Measurements from ENCODE around the gene SETD4. TPM values are rescaled to one million over a fixed set of nuclear protein-coding genes. Genes with fewer than 3 reads are reported as not detected.

The SETD4 gene
- total and polyA plus RNA-seq, 2 donors (not counting 3 experiments of a cell fraction or from before 2014, with no cell fraction given): 13.0 to 25.1 TPM

DNA sequence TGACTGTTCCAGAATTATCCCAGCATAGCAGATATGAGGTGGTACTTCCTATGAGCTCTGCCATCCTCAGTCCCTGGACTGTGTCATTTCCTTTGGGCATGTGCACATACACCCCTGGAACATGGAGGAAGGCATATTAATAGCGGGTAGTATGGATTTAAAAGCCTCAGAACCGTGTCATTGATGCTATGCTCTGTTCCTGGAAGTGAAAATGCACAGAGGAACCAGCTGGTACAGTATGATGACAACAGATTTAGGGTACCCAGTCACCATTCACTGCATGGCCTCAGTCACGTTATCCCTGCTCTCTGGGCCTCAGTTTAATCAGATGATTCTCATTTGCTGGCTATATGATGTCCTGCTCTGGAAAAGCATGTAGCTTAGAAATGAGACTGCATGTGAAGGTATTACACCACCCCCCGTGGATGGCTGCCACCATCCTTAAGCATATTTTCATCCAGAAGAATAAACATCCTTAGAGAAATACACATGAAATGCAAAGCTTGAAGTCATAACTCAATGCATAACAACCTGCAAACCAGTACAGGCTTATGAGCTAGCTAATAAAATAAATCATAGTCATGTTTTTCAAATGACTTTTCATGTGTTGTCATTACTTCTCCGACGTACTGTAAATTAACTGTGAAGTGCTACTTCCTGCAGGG, 37.8 kb downstream of the SETD4 start:
- H3K9ac ChIP-seq (replicated peaks; ENCODE audit: extremely low read depth, insufficient read depth, low read length): no peak overlapping the region
- no peaks in the 10 kb centered on the region for H3K9me3 ChIP-seq (replicated peaks; ENCODE audit: control insufficient read depth, insufficient read depth, low read length)
- peaks cover 0 to 6% of the 10 kb centered on the region in 2 experiments for H3K27me3 ChIP-seq (ENCODE audit: control insufficient read depth in 2 of 2, insufficient read depth in 2 of 2, low read length in 2 of 2)
- ChIA-PET CTCF (interaction anchor here (1.0 to 1.1 kb wide), 2 partner anchors 1277 to 1329 kb away, joined by 3 read pairs; no protein-coding TSS in a partner anchor), POLR2A (no interaction called here)
- no peaks in the 10 kb centered on the region for H3K79me2 ChIP-seq (ENCODE audit: control insufficient read depth, insufficient read depth, low read length)
- TF ChIP-seq GATA2 (IDR thresholded peaks at IDR 0.05; ENCODE audit: insufficient read depth, insufficient read length, low read depth, low read length) (no peak), JUN (IDR thresholded peaks at IDR 0.05; ENCODE audit: borderline replicate concordance, insufficient read depth, insufficient read length, low read depth) (no peak), CTCF (IDR thresholded peaks at IDR 0.05; ENCODE audit: extremely low read depth in 1 of 2, insufficient read depth in 1 of 2, low read depth in 1 of 2, low read length in 2 of 2) (no peak), EZH2 (IDR thresholded peaks at IDR 0.05; ENCODE audit: borderline replicate concordance, low read depth, low read length, severe bottlenecking) (no peak), MYC (IDR thresholded peaks at IDR 0.05; ENCODE audit: low read depth, low read length) (no peak), POLR2AphosphoS5 (IDR thresholded peaks at IDR 0.05; ENCODE audit: insufficient read depth, low read depth, low read length) (no peak), FOS (IDR thresholded peaks at IDR 0.05; ENCODE audit: borderline replicate concordance, insufficient read depth, low read length) (no peak), POLR2A (IDR thresholded peaks at IDR 0.05; ENCODE audit: low read depth, low read length) (no peak)
- TF ChIP-seq, protein P1, sequence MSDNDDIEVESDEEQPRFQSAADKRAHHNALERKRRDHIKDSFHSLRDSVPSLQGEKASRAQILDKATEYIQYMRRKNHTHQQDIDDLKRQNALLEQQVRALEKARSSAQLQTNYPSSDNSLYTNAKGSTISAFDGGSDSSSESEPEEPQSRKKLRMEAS (IDR thresholded peaks at IDR 0.05; ENCODE audit: insufficient read depth, insufficient read length): no peak
- intact Hi-C loops (cut with micrococcal nuclease): no loop called here
- no peaks in the 10 kb centered on the region for H3K36me3 ChIP-seq (ENCODE audit: control insufficient read depth in 2 of 2, extremely low read depth in 1 of 2, insufficient read depth in 2 of 2, low read length in 2 of 2)
- H4K20me1 ChIP-seq (replicated peaks; ENCODE audit: control insufficient read depth, extremely low read depth, insufficient read depth, low read length): no peaks in the 10 kb centered on the region
- no peak for FAIRE-seq
- no TSS peak for BruUV-seq (replicated peaks)
- no peak for DNase-seq (ENCODE audit: low read depth, low spot score)
- no peak overlapping the region for H3K4me3 ChIP-seq (replicated peaks in 1 of 3; ENCODE audit: insufficient read depth in 1 of 3, low read depth in 1 of 3, low read length in 3 of 3)
- dilution Hi-C loops (cut with MboI; ENCODE audit: extremely low pct_ligation_motif_present, low sequenced_read_pairs): no loop called here
- no peak overlapping the region for H3K4me2 ChIP-seq (ENCODE audit: insufficient read depth, low read length)
- no peak overlapping the region for H3K27ac ChIP-seq (ENCODE audit: insufficient read depth, low read depth, low read length)
- H2AFZ ChIP-seq (ENCODE audit: low read depth, low read length): no peak overlapping the region
- no peaks in the 10 kb centered on the region for H3K9me1 ChIP-seq (replicated peaks; ENCODE audit: control insufficient read depth, extremely low read depth, insufficient read depth, low read length)
- H3K4me1 ChIP-seq (ENCODE audit: control insufficient read depth, extremely low read depth, insufficient read depth, low read length): no peaks in the 10 kb centered on the region

Data from endothelial cell of umbilical vein (primary cell).